Tibial artery (tissue), 4 donors: Measurements from ENCODE around the gene CHRND.

Source experiments
- DNase-seq, 2 donors: peaks; one replicate each; pipeline ENCODE4 v3.0.0-alpha.2; 2019
- H3K27ac ChIP-seq, 2 donors: fragments of 200-600 bp; sonication (generic) in 1 of 2; 1 replicate in 1 of 2; 2 replicates in 1 of 2; pipeline ENCODE4 v1.5.1; 2018 to 2019; ENCODE audit warnings: mild to moderate bottlenecking in 1 of 2
- H3K27me3 ChIP-seq, 2 donors: fragments of 200-600 bp; sonication (generic) in 1 of 2; one replicate each; pipeline versions ENCODE4 v1.5.1 to v1.6.0; 2016 to 2019
- H3K36me3 ChIP-seq, 3 donors: fragments of 200-600 bp; sonication (generic) in 2 of 3; one replicate each; pipeline ENCODE4 v1.5.1; 2016 to 2019; ENCODE audit warnings: mild to moderate bottlenecking in 2 of 3
- H3K4me1 ChIP-seq, 4 donors: fragments of 200-600 bp; sonication (generic) in 2 of 4; 1 replicate in 3 of 4; 2 replicates in 1 of 4; pipeline ENCODE4 v1.5.1; 2016 to 2019
- H3K4me3 ChIP-seq, 2 donors: fragments of 200-600 bp; sonication (generic) in 1 of 2; 1 replicate in 1 of 2; 2 replicates in 1 of 2; pipeline ENCODE4 v1.5.1; 2018 to 2019; ENCODE audit warnings: mild to moderate bottlenecking in 2 of 2
- H3K9me3 ChIP-seq, 3 donors: fragments of 200-600 bp; sonication (generic) in 1 of 3; one replicate each; pipeline ENCODE4 v1.5.1; 2016 to 2019
- CTCF ChIP-seq, 2 experiments: fragments of 200-600 bp in 1 of 2; fragments of 450-650 bp in 1 of 2; IDR thresholded peaks; one replicate each; pipeline ENCODE4 v1.5.1; 2017 to 2019; ENCODE audit warnings: antibody characterized with exemption in 2 of 2, mild to moderate bottlenecking in 1 of 2, moderate library complexity in 1 of 2
- intact Hi-C: fragments of 100-400 bp; cut with DNase I; formaldehyde crosslinking; loops from one replicate; pipeline ENCODE4 v1.15.0; 2023; ENCODE audit warnings: low total_unique reads

The CHRND gene

GRCh38 chr2:232574674-232575403 lies 48.9 kb downstream of the CHRND start:
- no peak for DNase-seq
- no peaks in the 10 kb centered on the region for H3K4me1 ChIP-seq
- intact Hi-C loops: no loop called here
- no peaks in the 10 kb centered on the region for H3K9me3 ChIP-seq
- no peaks in the 10 kb centered on the region for H3K27me3 ChIP-seq
- H3K4me3 ChIP-seq: no peak overlapping the region
- H3K36me3 ChIP-seq: peaks cover 11 to 64% (median 64%) of the 10 kb centered on the region in 3 donors
- TF ChIP-seq CTCF (IDR thresholded peaks at IDR 0.05): no peak
- H3K27ac ChIP-seq: no peak overlapping the region

- Histone ChIP-seq H3K9me3 (no peaks in the 10 kb centered on the region), H3K4me1 (no peaks in the 10 kb centered on the region), H3K4me3 (no peak overlapping the region), H3K27ac (no peak overlapping the region), H3K36me3 (peaks cover 8 to 64% (median 59%) of the 10 kb centered on the region in 3 donors), H3K27me3 (no peaks in the 10 kb centered on the region)
- TF ChIP-seq CTCF (IDR thresholded peaks at IDR 0.05): no peak
- intact Hi-C loops: no loop called here
- DNase-seq: no peak
These were observed 49.4 kb downstream of the CHRND start for GRCh38 chr2:232575404-232575746.

- DNase-seq: no peak
- H3K4me1 ChIP-seq: no peaks in the 10 kb centered on the region
- no peaks in the 10 kb centered on the region for H3K27me3 ChIP-seq
- intact Hi-C loops: no loop called here
- no peak overlapping the region for H3K4me3 ChIP-seq
- H3K27ac ChIP-seq: no peak overlapping the region
- no peak for TF ChIP-seq CTCF (IDR thresholded peaks at IDR 0.05)
- no peaks in the 10 kb centered on the region for H3K9me3 ChIP-seq
- H3K36me3 ChIP-seq: peaks cover 19 to 65% (median 59%) of the 10 kb centered on the region in 3 donors
These were observed 51.0 kb downstream of the CHRND start for GRCh38 chr2:232576995-232577394.

DNA sequence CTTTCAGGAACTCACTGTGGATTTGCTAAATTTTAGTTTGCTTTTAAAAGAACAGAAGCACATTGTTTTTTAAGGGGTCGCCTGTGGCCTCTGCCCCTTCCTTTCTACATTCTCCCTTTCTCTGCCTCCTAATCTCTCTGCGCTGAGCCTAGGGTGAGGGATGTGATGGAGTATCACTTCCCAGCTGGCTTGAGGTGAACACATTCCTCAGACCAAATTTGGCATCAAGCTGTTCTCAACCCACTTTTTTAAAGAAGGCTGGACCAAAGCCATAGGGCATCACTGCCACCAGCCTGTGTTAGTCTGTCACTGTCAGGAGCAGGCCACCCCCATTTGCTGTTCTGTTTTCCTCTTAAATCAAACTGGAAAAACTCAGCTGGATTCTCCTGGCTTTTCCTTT lies 51.9 kb downstream of the CHRND start:
- H3K4me3 ChIP-seq: no peak overlapping the region
- H3K4me1 ChIP-seq: no peaks in the 10 kb centered on the region
- H3K36me3 ChIP-seq: peaks cover 27 to 65% (median 58%) of the 10 kb centered on the region in 3 donors
- H3K27ac ChIP-seq: no peak overlapping the region
- no peak for TF ChIP-seq CTCF (IDR thresholded peaks at IDR 0.05)
- no peak for DNase-seq
- no peaks in the 10 kb centered on the region for H3K27me3 ChIP-seq
- no peaks in the 10 kb centered on the region for H3K9me3 ChIP-seq
- intact Hi-C loops: no loop called here

DNA sequence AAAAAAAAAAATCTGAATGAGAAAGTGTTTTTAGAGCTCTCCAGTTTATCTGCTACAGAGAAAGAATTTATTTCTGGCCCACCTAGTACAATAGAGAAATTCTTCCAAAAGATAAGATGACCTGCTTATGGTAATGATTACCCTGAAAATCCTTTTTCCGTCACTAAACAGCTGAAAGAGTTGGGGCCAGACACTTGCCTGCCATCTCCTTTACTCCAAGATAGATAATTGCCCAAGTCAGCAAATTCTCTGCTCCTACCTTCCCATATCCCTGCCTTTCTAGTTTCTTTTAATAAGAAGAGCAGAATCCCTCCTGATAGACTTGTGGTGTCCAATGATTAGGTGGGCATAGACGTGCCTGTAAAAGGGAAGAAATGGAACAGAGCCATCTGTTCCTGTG lies 52.7 kb downstream of the CHRND start:
- no peaks in the 10 kb centered on the region for H3K4me1 ChIP-seq
- DNase-seq: no peak
- TF ChIP-seq CTCF (IDR thresholded peaks at IDR 0.05): no peak
- H3K27me3 ChIP-seq: no peaks in the 10 kb centered on the region
- no peak overlapping the region for H3K4me3 ChIP-seq
- H3K27ac ChIP-seq: no peak overlapping the region
- intact Hi-C loops: no loop called here
- no peaks in the 10 kb centered on the region for H3K9me3 ChIP-seq
- peaks cover 35 to 65% (median 60%) of the 10 kb centered on the region in 3 donors for H3K36me3 ChIP-seq

- no peaks in the 10 kb centered on the region for H3K4me1 ChIP-seq
- intact Hi-C loops: no loop called here
- DNase-seq: no peak
- H3K27ac ChIP-seq: no peak overlapping the region
- no peak for TF ChIP-seq CTCF (IDR thresholded peaks at IDR 0.05)
- no peak overlapping the region for H3K4me3 ChIP-seq
- H3K27me3 ChIP-seq: no peaks in the 10 kb centered on the region
- H3K36me3 ChIP-seq: peaks cover 34 to 58% (median 54%) of the 10 kb centered on the region in 3 donors
- H3K9me3 ChIP-seq: no peaks in the 10 kb centered on the region
These were observed 54.7 kb downstream of the CHRND start for GRCh38 chr2:232580648-232580981.
